MM.1S (cell line): ENCODE measurements around the gene SH3PXD2B.

Source experiments
- EZH2 ChIP-seq: fragments of 300-600 bp; sonication (generic); optimal IDR thresholded peaks from 2 replicates; pipeline ENCODE3; 2017; ENCODE audit warnings: low read depth, mild to moderate bottlenecking, antibody characterized with exemption, low read length, mixed read lengths
- TF ChIP-seq, protein P1 (sequence below): fragments of 300-600 bp; sonication (generic); IDR thresholded peaks from 2 replicates; pipeline ENCODE4 v1.5.1; 2016; ENCODE audit warnings: antibody characterized with exemption, low read length, mixed read lengths

DNA sequence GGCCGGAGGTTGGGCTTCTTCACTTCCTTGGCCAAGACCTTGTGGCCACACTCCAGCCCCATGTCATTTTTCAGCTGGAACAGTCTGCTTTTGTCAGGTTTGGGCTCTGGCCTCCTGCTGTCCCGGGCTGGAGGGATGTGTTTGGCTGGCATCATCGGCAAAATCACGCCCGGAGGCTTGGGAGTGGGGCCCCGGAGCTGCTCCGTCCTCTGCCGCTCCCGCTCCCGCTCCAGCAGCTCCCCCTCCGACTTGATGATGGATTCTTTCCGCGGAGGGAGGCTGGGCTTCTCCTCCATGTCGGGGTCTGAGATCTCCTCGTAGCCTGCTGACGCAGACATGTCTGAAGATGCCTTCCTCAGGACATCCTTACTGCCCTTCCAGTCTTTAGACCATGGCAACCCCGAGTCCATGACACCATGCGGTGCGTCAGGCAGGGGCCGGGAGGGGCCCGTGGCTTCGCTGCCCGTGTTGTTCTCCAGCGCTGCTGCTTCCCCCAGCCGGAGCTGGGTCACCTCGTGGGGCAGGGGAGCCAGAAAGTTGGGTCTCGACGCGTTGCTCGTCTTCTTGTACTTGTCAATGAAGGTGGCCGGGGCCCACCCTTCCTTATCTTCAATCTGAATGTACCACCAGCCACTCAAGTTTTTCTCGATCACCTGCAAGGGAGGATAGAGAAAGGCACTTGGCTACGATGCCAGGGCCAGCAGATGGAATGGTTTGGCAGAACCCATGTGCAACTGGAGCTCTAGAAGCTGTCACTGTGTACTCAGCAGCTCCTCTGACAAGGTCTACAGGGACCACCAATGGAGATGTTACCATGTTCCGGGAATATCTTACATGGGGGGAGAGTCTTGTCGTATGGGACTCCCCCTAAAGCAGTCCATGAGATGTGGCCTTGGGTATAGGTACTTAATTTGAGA is 114.8 kb downstream of the SH3PXD2B start:
- TF ChIP-seq, protein P1, sequence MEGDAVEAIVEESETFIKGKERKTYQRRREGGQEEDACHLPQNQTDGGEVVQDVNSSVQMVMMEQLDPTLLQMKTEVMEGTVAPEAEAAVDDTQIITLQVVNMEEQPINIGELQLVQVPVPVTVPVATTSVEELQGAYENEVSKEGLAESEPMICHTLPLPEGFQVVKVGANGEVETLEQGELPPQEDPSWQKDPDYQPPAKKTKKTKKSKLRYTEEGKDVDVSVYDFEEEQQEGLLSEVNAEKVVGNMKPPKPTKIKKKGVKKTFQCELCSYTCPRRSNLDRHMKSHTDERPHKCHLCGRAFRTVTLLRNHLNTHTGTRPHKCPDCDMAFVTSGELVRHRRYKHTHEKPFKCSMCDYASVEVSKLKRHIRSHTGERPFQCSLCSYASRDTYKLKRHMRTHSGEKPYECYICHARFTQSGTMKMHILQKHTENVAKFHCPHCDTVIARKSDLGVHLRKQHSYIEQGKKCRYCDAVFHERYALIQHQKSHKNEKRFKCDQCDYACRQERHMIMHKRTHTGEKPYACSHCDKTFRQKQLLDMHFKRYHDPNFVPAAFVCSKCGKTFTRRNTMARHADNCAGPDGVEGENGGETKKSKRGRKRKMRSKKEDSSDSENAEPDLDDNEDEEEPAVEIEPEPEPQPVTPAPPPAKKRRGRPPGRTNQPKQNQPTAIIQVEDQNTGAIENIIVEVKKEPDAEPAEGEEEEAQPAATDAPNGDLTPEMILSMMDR, result no peak
- TF ChIP-seq EZH2, result no peak
